HL-60 (cell line): ENCODE results near the gene CPHXL2.

ENCODE experiments used
- DNase-seq, 2 experiments: peaks; one replicate each; pipeline ENCODE4 v3.0.0-alpha.2; 2010 to 2020; ENCODE audit warnings: low read depth in 1 of 2, low spot score in 1 of 2
- H3K27ac ChIP-seq: fragments of 250-450 bp; sonication (Bioruptor Pico); replicated peaks from 2 replicates; pipeline ENCODE4 v1.5.1; 2020; ENCODE audit warnings: mild to moderate bottlenecking, moderate library complexity
- H3K27me3 ChIP-seq: fragments of 250-450 bp; sonication (Bioruptor Pico); 2 replicates; pipeline ENCODE4 v1.5.1; 2021; ENCODE audit warnings: mild to moderate bottlenecking, moderate library complexity; ENCODE audit not compliant: insufficient read depth, poor library complexity, severe bottlenecking
- H3K4me3 ChIP-seq: replicated peaks from 2 replicates; pipeline ENCODE4 v1.5.1; 2011; ENCODE audit warnings: mild to moderate bottlenecking, control low read depth, low read length; ENCODE audit not compliant: insufficient read depth
- GABPA ChIP-seq: IDR thresholded peaks from 2 replicates; pipeline ENCODE4 v1.6.1; 2012; ENCODE audit warnings: low read depth
- POLR2AphosphoS5 ChIP-seq: IDR thresholded peaks from 2 replicates; pipeline ENCODE4 v1.6.1; 2012; ENCODE audit warnings: low read depth
- REST ChIP-seq: IDR thresholded peaks from 2 replicates; pipeline ENCODE4 v1.6.1; 2012; ENCODE audit warnings: low read depth; ENCODE audit not compliant: insufficient replicate concordance
- SPI1 ChIP-seq: IDR thresholded peaks from 2 replicates; pipeline ENCODE4 v1.6.1; 2012; ENCODE audit warnings: low read depth, mild to moderate bottlenecking, borderline replicate concordance
- TF ChIP-seq, protein P1 (sequence below): IDR thresholded peaks from one replicate; pipeline ENCODE4 v1.5.1; 2011; ENCODE audit warnings: low read length, control low read depth, inconsistent platforms; ENCODE audit not compliant: insufficient read depth

The CPHXL2 gene

DNA sequence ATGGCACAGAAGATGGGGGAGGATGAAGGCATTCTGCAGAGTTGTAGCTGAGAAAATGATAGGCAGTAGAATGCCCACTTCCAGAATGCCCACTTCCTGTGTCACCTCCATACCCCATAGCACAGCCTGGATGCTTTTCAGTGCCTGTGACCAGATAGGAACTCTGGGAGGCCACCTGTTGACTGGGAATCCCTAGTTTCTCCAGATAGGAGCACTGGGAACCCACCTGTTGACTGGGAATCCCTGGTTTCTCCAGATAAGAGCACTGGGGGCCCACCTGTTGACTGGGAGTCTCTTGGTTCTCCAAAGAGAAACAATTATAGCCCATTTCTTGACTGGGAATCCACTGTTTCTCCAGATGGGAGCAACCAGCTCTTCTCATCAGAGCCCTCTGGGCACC lies 37.9 kb upstream of the CPHXL2 start:
- no peak for DNase-seq
- H3K4me3 ChIP-seq: no peak overlapping the region
- TF ChIP-seq GABPA (no peak), SPI1 (no peak)
- TF ChIP-seq, protein P1, sequence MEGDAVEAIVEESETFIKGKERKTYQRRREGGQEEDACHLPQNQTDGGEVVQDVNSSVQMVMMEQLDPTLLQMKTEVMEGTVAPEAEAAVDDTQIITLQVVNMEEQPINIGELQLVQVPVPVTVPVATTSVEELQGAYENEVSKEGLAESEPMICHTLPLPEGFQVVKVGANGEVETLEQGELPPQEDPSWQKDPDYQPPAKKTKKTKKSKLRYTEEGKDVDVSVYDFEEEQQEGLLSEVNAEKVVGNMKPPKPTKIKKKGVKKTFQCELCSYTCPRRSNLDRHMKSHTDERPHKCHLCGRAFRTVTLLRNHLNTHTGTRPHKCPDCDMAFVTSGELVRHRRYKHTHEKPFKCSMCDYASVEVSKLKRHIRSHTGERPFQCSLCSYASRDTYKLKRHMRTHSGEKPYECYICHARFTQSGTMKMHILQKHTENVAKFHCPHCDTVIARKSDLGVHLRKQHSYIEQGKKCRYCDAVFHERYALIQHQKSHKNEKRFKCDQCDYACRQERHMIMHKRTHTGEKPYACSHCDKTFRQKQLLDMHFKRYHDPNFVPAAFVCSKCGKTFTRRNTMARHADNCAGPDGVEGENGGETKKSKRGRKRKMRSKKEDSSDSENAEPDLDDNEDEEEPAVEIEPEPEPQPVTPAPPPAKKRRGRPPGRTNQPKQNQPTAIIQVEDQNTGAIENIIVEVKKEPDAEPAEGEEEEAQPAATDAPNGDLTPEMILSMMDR: no peak
- H3K27me3 ChIP-seq: no peaks in the 10 kb centered on the region
- H3K27ac ChIP-seq: no peak overlapping the region

DNA sequence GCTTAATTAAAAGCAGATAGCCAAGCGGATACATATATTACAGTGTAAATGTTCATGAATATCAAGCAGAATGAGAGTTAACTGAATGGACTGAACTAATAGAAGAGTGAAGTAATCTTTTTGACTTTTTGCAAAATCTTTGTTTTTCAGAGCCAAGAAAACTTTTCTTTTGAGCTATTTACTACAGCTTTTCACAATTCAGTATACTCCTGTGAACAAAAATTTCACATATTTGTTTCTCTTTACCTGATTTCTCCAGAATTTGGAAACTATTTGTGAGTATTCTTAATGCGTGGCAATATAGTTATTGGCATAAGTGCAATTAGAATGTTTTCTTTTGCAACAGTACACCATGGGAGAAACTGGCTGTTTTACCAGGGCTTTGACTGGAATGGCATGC lies 33.5 kb upstream of the CPHXL2 start:
- H3K27me3 ChIP-seq: no peaks in the 10 kb centered on the region
- TF ChIP-seq SPI1 (no peak), REST (no peak), GABPA (no peak)
- no peak for DNase-seq

GRCh38 chr16:75703306-75703705 lies 26.5 kb upstream of the CPHXL2 start:
- no peak for DNase-seq
- Histone ChIP-seq H3K27ac (no peak overlapping the region), H3K4me3 (no peak overlapping the region), H3K27me3 (no peaks in the 10 kb centered on the region)
- TF ChIP-seq GABPA (no peak), POLR2AphosphoS5 (no peak), SPI1 (no peak), REST (no peak)
- TF ChIP-seq, protein P1: no peak

More for the DNA sequence above, 33.5 kb upstream of the CPHXL2 start:
- Histone ChIP-seq H3K4me3 (no peak overlapping the region), H3K27ac (no peak overlapping the region)

- H3K27me3 ChIP-seq: no peaks in the 10 kb centered on the region
- no peak overlapping the region for H3K27ac ChIP-seq
- no peak for DNase-seq
- no peak for TF ChIP-seq POLR2AphosphoS5
- TF ChIP-seq, protein P1: no peak
- no peak for TF ChIP-seq SPI1
- no peak for TF ChIP-seq GABPA
- TF ChIP-seq REST: no peak
- no peak overlapping the region for H3K4me3 ChIP-seq
These were observed 25.4 kb upstream of the CPHXL2 start for GRCh38 chr16:75702242-75702641.
